Measurements from ENCODE around the gene ABHD6.

- TF ChIP-seq, protein P1, sequence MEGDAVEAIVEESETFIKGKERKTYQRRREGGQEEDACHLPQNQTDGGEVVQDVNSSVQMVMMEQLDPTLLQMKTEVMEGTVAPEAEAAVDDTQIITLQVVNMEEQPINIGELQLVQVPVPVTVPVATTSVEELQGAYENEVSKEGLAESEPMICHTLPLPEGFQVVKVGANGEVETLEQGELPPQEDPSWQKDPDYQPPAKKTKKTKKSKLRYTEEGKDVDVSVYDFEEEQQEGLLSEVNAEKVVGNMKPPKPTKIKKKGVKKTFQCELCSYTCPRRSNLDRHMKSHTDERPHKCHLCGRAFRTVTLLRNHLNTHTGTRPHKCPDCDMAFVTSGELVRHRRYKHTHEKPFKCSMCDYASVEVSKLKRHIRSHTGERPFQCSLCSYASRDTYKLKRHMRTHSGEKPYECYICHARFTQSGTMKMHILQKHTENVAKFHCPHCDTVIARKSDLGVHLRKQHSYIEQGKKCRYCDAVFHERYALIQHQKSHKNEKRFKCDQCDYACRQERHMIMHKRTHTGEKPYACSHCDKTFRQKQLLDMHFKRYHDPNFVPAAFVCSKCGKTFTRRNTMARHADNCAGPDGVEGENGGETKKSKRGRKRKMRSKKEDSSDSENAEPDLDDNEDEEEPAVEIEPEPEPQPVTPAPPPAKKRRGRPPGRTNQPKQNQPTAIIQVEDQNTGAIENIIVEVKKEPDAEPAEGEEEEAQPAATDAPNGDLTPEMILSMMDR (IDR thresholded peaks at IDR 0.05): no peak
- no peak for TF ChIP-seq POLR2A (IDR thresholded peaks at IDR 0.05)
Measured at GRCh38 chr3:58235970-58236369, 1.6 kb upstream of the ABHD6 start.
